ENCODE data around the gene BATF3.

Gene BATF3

DNA sequence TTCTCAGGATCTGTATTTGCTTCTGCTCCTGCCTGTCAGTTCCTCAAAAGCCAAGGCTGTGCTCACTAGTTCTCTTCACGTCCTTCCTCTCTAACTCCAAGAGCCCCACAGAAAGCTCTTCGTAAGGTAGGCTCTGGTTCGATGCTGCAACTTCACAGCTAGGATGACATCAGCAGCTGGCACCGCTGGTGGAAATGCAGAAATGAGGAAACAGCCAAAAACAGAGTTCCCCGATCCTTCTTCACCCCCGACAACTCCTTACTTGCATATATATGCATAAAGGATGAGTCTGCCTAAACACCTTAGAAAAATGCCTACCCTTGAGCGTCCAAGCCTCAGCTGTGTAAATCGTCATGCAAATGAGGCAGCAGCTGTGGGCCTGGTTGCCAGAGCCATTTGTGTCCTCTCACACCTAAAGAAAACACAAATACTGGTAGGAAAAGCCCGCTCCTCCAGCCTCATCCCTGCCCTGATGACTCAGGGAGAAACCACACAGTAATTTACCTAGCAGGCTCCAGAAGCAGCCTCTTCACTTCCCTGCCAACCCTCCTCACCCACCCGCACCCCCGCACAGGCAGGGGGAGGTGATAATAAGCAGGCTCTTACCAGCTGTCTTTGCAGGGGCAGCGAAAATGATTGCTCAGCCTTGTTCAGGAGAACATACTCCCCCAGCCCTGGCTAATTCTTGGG, 28.2 kb downstream of the BATF3 start:
- TF ChIP-seq, protein P1, sequence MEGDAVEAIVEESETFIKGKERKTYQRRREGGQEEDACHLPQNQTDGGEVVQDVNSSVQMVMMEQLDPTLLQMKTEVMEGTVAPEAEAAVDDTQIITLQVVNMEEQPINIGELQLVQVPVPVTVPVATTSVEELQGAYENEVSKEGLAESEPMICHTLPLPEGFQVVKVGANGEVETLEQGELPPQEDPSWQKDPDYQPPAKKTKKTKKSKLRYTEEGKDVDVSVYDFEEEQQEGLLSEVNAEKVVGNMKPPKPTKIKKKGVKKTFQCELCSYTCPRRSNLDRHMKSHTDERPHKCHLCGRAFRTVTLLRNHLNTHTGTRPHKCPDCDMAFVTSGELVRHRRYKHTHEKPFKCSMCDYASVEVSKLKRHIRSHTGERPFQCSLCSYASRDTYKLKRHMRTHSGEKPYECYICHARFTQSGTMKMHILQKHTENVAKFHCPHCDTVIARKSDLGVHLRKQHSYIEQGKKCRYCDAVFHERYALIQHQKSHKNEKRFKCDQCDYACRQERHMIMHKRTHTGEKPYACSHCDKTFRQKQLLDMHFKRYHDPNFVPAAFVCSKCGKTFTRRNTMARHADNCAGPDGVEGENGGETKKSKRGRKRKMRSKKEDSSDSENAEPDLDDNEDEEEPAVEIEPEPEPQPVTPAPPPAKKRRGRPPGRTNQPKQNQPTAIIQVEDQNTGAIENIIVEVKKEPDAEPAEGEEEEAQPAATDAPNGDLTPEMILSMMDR (IDR thresholded peaks at IDR 0.05) = no peak
- Histone ChIP-seq H3K27ac (peak overlapping the region; percentile 78), H3K4me1 (ENCODE audit: control insufficient read depth in 1 of 2, insufficient read depth in 1 of 2, low read depth in 1 of 2, low read length in 1 of 2) (peaks cover 44 to 46% of the 10 kb centered on the region in 2 experiments), H3K4me3 (ENCODE audit: low read depth in 1 of 2, low read length in 1 of 2) (peak overlapping the region; percentile 2 to 15), H3K27me3 (no peaks in the 10 kb centered on the region), H3K9me3 (no peaks in the 10 kb centered on the region), H3K36me3 (no peaks in the 10 kb centered on the region)

DNA sequence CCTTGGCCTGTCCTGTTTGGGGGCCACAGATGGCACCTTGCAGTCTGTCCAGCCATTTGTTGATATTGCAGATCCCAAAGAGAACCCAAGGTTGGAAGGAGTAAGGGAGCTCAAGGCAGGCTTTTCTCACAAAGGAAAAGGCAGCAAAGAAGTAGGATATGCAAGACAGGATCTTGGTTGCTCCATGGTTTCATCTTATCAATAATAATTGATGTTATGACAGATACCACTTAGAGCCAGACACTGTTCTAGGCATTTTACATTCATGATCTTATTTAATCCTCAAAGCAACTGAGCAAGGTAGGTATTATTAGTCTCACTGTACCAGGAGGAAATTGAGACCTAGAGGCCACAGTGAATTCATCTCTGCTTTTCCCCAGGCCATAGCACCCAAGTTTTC, 28.8 kb downstream of the BATF3 start:
- H3K36me3 ChIP-seq = no peaks in the 10 kb centered on the region
- H3K4me1 ChIP-seq (ENCODE audit: control insufficient read depth in 1 of 2, insufficient read depth in 1 of 2, low read depth in 1 of 2, low read length in 1 of 2) = peaks cover 47 to 49% of the 10 kb centered on the region in 2 experiments
- H3K4me3 ChIP-seq (ENCODE audit: low read depth in 1 of 2, low read length in 1 of 2) = peak overlapping the region; percentile 2 to 15
- H3K27ac ChIP-seq = peak overlapping the region; percentile 78
- H3K27me3 ChIP-seq = no peaks in the 10 kb centered on the region
- no peaks in the 10 kb centered on the region for H3K9me3 ChIP-seq
- TF ChIP-seq, protein P1 (IDR thresholded peaks at IDR 0.05) = no peak

GRCh38 chr1:212670301-212670700, 29.3 kb downstream of the BATF3 start:
- no peaks in the 10 kb centered on the region for H3K9me3 ChIP-seq
- H3K27ac ChIP-seq = peak overlapping the region; percentile 78
- H3K4me1 ChIP-seq (ENCODE audit: control insufficient read depth in 1 of 2, insufficient read depth in 1 of 2, low read depth in 1 of 2, low read length in 1 of 2) = peaks cover 52 to 53% of the 10 kb centered on the region in 2 experiments
- TF ChIP-seq, protein P1 (IDR thresholded peaks at IDR 0.05) = no peak
- H3K27me3 ChIP-seq = no peaks in the 10 kb centered on the region
- peak overlapping the region in 1 of 2 experiments; percentile 3 for H3K4me3 ChIP-seq (ENCODE audit: low read depth in 1 of 2, low read length in 1 of 2)
- H3K36me3 ChIP-seq = no peaks in the 10 kb centered on the region

DNA sequence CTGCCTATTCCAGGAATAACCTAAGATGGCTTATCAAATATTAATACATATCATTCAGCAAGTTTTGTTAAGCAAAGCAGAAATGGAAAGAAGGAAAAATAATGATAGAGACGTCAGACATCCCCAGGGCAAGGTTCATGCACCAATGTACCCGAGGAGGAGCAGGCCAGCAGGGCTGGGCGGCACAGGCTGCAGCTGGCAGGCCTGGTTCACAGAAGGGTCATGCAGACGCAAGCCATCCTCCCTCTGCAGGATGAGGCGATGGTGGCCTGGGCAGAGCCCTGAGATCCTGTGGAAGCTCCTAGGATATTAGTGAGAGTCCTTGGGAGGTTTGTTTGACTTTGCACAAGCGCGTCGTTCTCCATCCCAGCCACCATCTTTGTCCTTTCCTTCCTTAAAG, 30.0 kb downstream of the BATF3 start:
- H3K27ac ChIP-seq = no peak overlapping the region
- H3K27me3 ChIP-seq = no peaks in the 10 kb centered on the region
- TF ChIP-seq, protein P1 (IDR thresholded peaks at IDR 0.05) = no peak
- H3K36me3 ChIP-seq = no peaks in the 10 kb centered on the region
- no peak overlapping the region for H3K4me3 ChIP-seq (ENCODE audit: low read depth in 1 of 2, low read length in 1 of 2)
- H3K4me1 ChIP-seq (ENCODE audit: control insufficient read depth in 1 of 2, insufficient read depth in 1 of 2, low read depth in 1 of 2, low read length in 1 of 2) = peaks cover 53 to 56% of the 10 kb centered on the region in 2 experiments
- no peaks in the 10 kb centered on the region for H3K9me3 ChIP-seq

DNA sequence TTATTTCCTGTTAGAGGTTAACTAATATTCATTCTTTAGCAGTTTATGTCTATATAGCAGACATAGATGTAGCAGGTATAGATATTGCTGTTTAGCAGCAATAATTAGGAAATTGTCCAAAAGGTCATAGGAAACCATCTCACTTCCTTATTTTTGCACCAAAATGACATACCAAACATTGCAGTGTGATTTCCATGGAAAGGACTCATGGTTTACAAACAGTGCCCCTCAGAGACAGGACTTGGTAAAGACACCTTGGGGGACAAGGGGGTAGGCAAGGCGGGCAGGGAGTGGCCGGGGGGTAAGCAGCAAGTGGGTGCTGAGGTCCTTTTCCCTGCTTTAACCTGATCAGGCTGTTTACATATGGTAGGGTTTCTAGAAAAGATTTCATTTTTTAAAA, 30.5 kb downstream of the BATF3 start:
- H3K27me3 ChIP-seq = no peaks in the 10 kb centered on the region
- peak overlapping the region; percentile 28 for H3K27ac ChIP-seq
- H3K4me3 ChIP-seq (ENCODE audit: low read depth in 1 of 2, low read length in 1 of 2) = no peak overlapping the region
- TF ChIP-seq, protein P1 (IDR thresholded peaks at IDR 0.05) = no peak
- no peaks in the 10 kb centered on the region for H3K9me3 ChIP-seq
- H3K4me1 ChIP-seq (ENCODE audit: control insufficient read depth in 1 of 2, insufficient read depth in 1 of 2, low read depth in 1 of 2, low read length in 1 of 2) = peaks cover 53 to 56% of the 10 kb centered on the region in 2 experiments
- H3K36me3 ChIP-seq = no peaks in the 10 kb centered on the region

Measured in neutrophil (primary cell).